ENCODE measurements around the gene ENAH.

The ENAH gene

GRCh38 chr1:225449261-225449660 lies 203.7 kb downstream of the ENAH start:
- DNase-seq: no peak

DNA sequence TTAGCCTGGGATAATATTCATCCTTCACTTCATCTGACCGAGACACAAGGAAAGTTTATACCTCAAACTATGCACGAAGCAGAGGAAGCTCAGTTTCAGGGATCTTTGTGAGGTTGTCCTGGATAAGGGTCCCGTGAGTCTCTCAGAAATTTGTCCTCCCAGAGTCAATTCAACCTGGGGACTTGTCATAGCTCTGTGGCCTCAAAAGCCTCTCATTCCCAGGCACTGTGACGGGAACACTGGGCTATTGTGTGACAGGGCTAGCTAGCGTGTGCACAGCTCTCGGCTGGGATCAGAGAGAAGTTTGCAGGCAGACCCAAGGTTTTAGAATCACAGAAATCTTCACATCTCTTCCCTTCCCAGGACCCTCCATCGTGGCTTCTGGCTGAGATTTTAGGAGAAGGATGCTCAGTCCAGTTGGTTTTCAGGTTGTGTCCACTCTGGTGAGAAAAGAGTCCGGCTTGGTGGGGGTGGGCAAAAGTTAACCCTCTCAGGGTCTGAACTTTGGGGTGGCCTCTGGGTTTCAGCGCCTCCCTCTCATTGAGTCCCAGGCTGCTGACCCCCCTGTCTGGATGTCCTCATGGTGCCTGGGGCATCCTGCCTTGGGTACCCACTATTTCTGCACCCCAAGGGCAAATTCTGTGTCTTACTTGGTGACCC lies 204.6 kb downstream of the ENAH start:
- no peak for DNase-seq

DNA sequence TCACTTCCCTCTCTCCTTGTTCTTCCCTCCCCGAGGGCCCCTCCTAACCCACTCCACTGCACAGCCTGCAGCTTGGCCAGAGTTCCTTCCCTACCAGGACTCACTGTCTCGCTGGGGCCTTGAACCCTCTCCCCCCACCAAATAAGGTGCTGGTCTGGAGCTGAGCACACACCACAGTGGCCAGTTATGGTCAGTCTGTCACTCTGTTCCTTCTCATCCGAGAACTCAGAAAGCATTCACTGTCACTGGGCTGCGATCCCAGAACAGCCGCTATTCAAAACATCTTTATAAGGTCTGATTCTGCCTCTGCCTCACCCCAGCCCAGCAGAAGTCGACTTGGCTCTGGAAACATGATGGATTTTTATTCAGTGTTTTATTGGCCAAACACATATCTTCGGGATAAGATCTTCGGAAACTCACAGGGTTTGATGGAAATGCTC lies 205.3 kb downstream of the ENAH start:
- no peak for DNase-seq

GRCh38 chr1:225446981-225447615 lies 205.8 kb downstream of the ENAH start:
- DNase-seq: no peak

GRCh38 chr1:225446595-225446960 lies 206.3 kb downstream of the ENAH start:
- no peak for DNase-seq

DNA sequence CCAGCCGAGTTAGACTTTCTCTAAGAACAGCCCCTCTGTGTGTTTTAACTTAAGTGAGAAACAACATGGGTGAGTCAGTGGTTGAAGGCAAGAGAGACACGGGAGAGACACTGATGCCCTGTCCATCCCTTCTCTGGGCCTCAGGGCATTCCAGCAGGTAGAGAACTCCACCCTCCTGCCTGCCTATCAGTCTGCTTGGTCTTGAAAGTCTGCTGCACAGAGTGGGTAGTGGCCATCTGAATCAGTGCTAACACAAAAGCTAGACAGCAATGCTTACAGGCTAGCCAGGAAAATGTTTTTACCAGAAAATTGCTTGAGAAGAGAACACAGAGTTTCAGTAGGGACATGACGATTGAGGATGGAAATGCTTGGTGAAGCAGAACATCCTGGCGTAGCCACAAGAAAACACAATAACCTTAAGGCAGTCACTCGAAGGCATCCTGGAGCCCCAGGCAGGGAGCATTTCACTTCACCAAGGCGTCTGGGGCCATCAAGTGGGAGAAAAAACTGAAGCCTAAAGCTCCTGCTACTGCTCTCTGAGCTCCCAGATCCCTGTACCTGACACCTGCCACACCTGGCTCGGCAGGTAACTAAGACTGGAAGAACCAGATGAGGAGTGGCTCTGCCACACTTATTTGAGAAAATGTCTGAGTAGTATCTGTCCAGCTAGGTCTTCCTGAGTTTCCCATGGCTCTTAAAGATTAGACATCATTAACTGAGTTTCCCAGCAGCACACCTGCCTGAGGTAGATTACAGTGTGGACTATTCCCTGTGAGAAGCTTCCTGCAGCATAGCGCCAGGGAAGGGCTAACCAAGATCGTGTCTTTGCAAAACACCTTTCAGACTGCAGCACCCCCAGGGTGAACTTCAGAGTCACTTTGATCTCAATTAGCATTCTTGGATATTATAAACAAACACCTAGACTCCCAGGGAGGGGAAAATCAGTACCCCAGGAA lies 207.0 kb downstream of the ENAH start:
- DNase-seq: peak; percentile 82

DNA sequence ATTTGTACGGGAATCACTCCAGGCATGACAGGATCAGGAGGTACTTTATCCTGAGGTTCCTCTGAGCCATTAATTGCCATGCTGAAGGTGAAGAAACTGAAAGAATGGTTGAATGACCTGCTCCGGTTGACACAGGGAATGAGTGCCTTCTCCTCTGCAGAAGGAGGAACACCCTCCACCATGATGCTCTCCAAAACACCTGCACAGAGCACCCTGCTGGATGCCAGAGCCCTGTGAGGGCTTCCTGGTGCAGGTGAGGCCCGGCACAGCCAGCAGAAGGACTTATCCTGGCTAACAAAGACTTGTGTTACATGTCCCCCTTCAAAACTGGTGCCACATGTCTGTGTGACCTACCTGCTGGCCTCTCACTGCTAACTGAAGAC lies 210.8 kb downstream of the ENAH start:
- no peak for DNase-seq

- DNase-seq: no peak
These were observed 211.4 kb downstream of the ENAH start for GRCh38 chr1:225441314-225442122.

DNA sequence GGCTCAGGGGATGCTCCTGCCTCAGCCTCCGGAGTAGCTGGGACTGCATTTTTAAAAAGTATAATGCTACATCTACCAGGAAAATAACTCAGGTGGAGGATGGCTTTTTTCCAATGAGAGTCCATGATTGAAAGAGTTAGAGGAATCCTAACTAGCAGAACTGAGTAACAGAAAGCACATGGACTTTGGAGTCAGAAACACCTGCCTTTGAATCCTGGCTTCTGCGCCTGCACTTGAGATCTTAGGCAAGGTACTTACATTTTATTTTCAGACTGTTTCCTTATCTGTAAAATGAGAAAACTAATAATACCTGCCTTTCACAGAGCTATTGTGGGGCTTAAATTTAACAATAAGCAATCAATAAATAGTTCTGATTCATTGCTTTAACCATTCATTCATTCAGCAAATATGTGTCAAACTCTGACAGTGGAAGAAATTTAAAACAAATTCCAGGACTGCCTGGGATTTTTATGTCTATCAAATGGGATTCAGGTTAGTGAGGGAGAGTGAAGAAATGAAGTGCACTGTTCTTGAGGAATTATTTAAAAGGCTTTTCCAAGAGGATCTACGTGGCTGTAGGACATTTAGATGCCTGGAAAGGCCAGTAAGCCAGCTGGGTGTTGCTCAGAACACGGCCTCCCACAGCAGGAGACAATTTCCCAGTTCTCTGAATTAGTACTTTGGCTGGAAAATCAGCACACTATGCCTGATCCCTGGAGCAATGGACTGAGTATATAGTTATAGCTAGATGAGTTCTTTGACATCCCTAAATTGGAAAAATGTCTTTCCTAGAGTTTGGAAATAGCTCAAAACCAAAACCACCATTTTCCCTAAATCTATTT lies 212.3 kb downstream of the ENAH start:
- peak; percentile 31 for DNase-seq

GRCh38 chr1:225437710-225438437 lies 215.0 kb downstream of the ENAH start:
- no peak for DNase-seq
